ENCODE data around the gene DEPP1. TPM values are rescaled to one million over a fixed set of nuclear protein-coding genes. Genes with fewer than 3 reads are reported as not detected.
A peak's percentile ranks its signal among the peaks of the same experiment; 100 is the strongest.

Gene DEPP1
- total RNA-seq, 1 experiment from 2014 or later: 0.54 TPM

- BruUV-seq (replicated peaks): no TSS peak
- Histone ChIP-seq H3K4me3 (ENCODE audit: low read depth, low read length, poor library complexity, severe bottlenecking) (peak overlapping the region; percentile 78), H3K4me1 (ENCODE audit: insufficient read depth, low read length, poor library complexity, severe bottlenecking) (peaks cover 13% of the 10 kb centered on the region), H3K27me3 (replicated peaks; ENCODE audit: insufficient read depth, low read depth, low read length, poor library complexity) (no peaks in the 10 kb centered on the region), H3K36me3 (ENCODE audit: insufficient read depth, low read length, poor library complexity, severe bottlenecking) (no peaks in the 10 kb centered on the region), H3K9me3 (ENCODE audit: low read depth, low read length, poor library complexity, severe bottlenecking) (no peaks in the 10 kb centered on the region), H3K27ac (ENCODE audit: low read depth, low read length, poor library complexity, severe bottlenecking) (no peak overlapping the region)
- ChIA-PET POLR2A (ENCODE audit: low non-redundant PET) (no interaction called here), CTCF (no interaction called here)
- intact Hi-C loops (cut with micrococcal nuclease; ENCODE audit: unreplicated experiment): no loop called here
- DNase-seq (ENCODE audit: low spot score): no peak
- TF ChIP-seq EZH2 (IDR thresholded peaks at IDR 0.05; ENCODE audit: borderline replicate concordance, low read depth, low read length, poor library complexity, severe bottlenecking) (no peak), CTCF (conservative IDR thresholded peaks at IDR 0.05; ENCODE audit: low read depth, low read length) (no peak)
Measured at GRCh38 chr10:44960088-44960460, 18.5 kb downstream of the DEPP1 start.

- H3K4me3 ChIP-seq (ENCODE audit: low read depth, low read length, poor library complexity, severe bottlenecking): peak within 1 kb of the TSS; percentile 78
- DNase-seq (ENCODE audit: low spot score): peak; percentile 78
- POLR2A ChIA-PET (ENCODE audit: low non-redundant PET): no interaction called here
- no peak for TF ChIP-seq EZH2 (IDR thresholded peaks at IDR 0.05; ENCODE audit: borderline replicate concordance, low read depth, low read length, poor library complexity, severe bottlenecking)
- BruUV-seq (replicated peaks): no TSS peak
- H3K9me3 ChIP-seq (ENCODE audit: low read depth, low read length, poor library complexity, severe bottlenecking): no peaks in the 10 kb centered on the region
- no peaks in the 10 kb centered on the region for H3K27me3 ChIP-seq (replicated peaks; ENCODE audit: insufficient read depth, low read depth, low read length, poor library complexity)
- peak within 1 kb of the TSS; percentile 61 for H3K27ac ChIP-seq (ENCODE audit: low read depth, low read length, poor library complexity, severe bottlenecking)
- CTCF ChIA-PET: no interaction called here
- intact Hi-C loops (cut with micrococcal nuclease; ENCODE audit: unreplicated experiment): no loop called here
- H3K36me3 ChIP-seq (ENCODE audit: insufficient read depth, low read length, poor library complexity, severe bottlenecking): no peaks in the 10 kb centered on the region
- H3K4me1 ChIP-seq (ENCODE audit: insufficient read depth, low read length, poor library complexity, severe bottlenecking): peaks cover 13% of the 10 kb centered on the region
Measured at GRCh38 chr10:44959247-44960087, 19.1 kb downstream of the DEPP1 start, which contains the start of gene RASSF4. Gene RASSF4 (plus strand): TSS chr10:44959802. CDS start chr10:44970203, 10,401 bp downstream.

GRCh38 chr10:44958898-44959246, 19.7 kb downstream of the DEPP1 start:
- peaks cover 13% of the 10 kb centered on the region for H3K4me1 ChIP-seq (ENCODE audit: insufficient read depth, low read length, poor library complexity, severe bottlenecking)
- POLR2A ChIA-PET (ENCODE audit: low non-redundant PET): no interaction called here
- BruUV-seq (replicated peaks): TSS peak; percentile 77
- DNase-seq (ENCODE audit: low spot score): no peak
- no peaks in the 10 kb centered on the region for H3K36me3 ChIP-seq (ENCODE audit: insufficient read depth, low read length, poor library complexity, severe bottlenecking)
- intact Hi-C loops (cut with micrococcal nuclease; ENCODE audit: unreplicated experiment): no loop called here
- CTCF ChIA-PET: no interaction called here
- H3K27ac ChIP-seq (ENCODE audit: low read depth, low read length, poor library complexity, severe bottlenecking): no peak overlapping the region
- H3K4me3 ChIP-seq (ENCODE audit: low read depth, low read length, poor library complexity, severe bottlenecking): peak overlapping the region; percentile 78
- no peaks in the 10 kb centered on the region for H3K27me3 ChIP-seq (replicated peaks; ENCODE audit: insufficient read depth, low read depth, low read length, poor library complexity)
- H3K9me3 ChIP-seq (ENCODE audit: low read depth, low read length, poor library complexity, severe bottlenecking): no peaks in the 10 kb centered on the region
- no peak for TF ChIP-seq CTCF (conservative IDR thresholded peaks at IDR 0.05; ENCODE audit: low read depth, low read length)
- TF ChIP-seq EZH2 (IDR thresholded peaks at IDR 0.05; ENCODE audit: borderline replicate concordance, low read depth, low read length, poor library complexity, severe bottlenecking): no peak

Data from A673 (cell line).